IMR-90 (cell line): ENCODE data around the gene TAF1B. TPM values are rescaled to one million over a fixed set of nuclear protein-coding genes. Genes with fewer than 3 reads are reported as not detected.

Experiments
- ATAC-seq: fragments of 200-7000 bp; cut with Tn5 transposase; 2 replicates; pipeline ENCODE4 v1.9.1; 2020; ENCODE audit warnings: low read depth, mild to moderate bottlenecking, moderate library complexity
- Bru-seq: library from RNA; stranded (reverse); fragments of 400-500 nt; gene quantifications from one replicate; lab custom pipeline; 2021; lab: Mats Ljungman, UMichigan
- BruChase-seq, 2 experiments: library from RNA; stranded (reverse); fragments of 400-500 nt; gene quantifications; one replicate each; lab custom pipeline; 2021; lab: Mats Ljungman, UMichigan
- BruUV-seq: library from RNA; stranded (reverse); fragments of 400-500 nt; replicated peaks from 2 replicates; lab custom pipeline; 2021; lab: Mats Ljungman, UMichigan
- CTCF ChIA-PET: fragments of 300-600 bp; formaldehyde crosslinking; extraction: SDS; loops from one replicate; lab custom pipeline; 2021; ENCODE audit warnings: antibody characterized with exemption; lab: Yijun Ruan, JAX
- POLR2A ChIA-PET: fragments of 300-600 bp; sonication (Branson Sonifier 250); formaldehyde crosslinking; loops from one replicate; lab custom pipeline; 2022; ENCODE audit warnings: antibody characterized with exemption; ENCODE audit not compliant: unreplicated experiment; lab: Charles Lee
- DNase-seq: peaks from one replicate; pipeline ENCODE4 v3.0.0; 2013
- H2AFZ ChIP-seq: replicated peaks from 2 replicates; pipeline ENCODE3; 2013; ENCODE audit warnings: low read length, mild to moderate bottlenecking; ENCODE audit not compliant: poor library complexity
- H2AK5ac ChIP-seq: 2 replicates; pipeline ENCODE4 v1.6.1; 2013; ENCODE audit warnings: low read depth, low read length, inconsistent platforms
- H2AK9ac ChIP-seq: replicated peaks from 2 replicates; pipeline ENCODE3; 2013; ENCODE audit warnings: mild to moderate bottlenecking, low read depth, low read length, moderate library complexity; ENCODE audit not compliant: poor library complexity
- H2BK120ac ChIP-seq: 2 replicates; pipeline ENCODE4 v1.6.1; 2013; ENCODE audit warnings: low read depth, low read length, inconsistent platforms
- H2BK15ac ChIP-seq: 3 replicates; pipeline ENCODE4 v1.6.1; 2013; ENCODE audit warnings: low read depth, low read length, inconsistent platforms
- H2BK20ac ChIP-seq: 2 replicates; pipeline ENCODE4 v1.6.1; 2013; ENCODE audit warnings: low read depth, mild to moderate bottlenecking, inconsistent platforms, low read length, moderate library complexity
- H2BK5ac ChIP-seq: 2 replicates; pipeline ENCODE4 v1.6.1; 2013; ENCODE audit warnings: mild to moderate bottlenecking, low read depth, low read length, inconsistent platforms; ENCODE audit not compliant: poor library complexity, severe bottlenecking
- H3K14ac ChIP-seq: replicated peaks from 2 replicates; pipeline ENCODE4 v1.6.1; 2013; ENCODE audit warnings: low read depth, low read length, inconsistent platforms
- H3K18ac ChIP-seq: 2 replicates; pipeline ENCODE4 v1.6.1; 2013; ENCODE audit warnings: low read depth, low read length, control low read depth
- H3K23ac ChIP-seq: 2 replicates; pipeline ENCODE4 v1.6.1; 2013; ENCODE audit warnings: low read depth, low read length, inconsistent platforms
- H3K27ac ChIP-seq: 2 replicates; pipeline ENCODE4 v1.5.1; 2013; ENCODE audit warnings: mild to moderate bottlenecking, control low read depth, low read length; ENCODE audit not compliant: insufficient read depth
- H3K27me3 ChIP-seq: 2 replicates; pipeline ENCODE4 v1.6.1; 2013; ENCODE audit warnings: low read length; ENCODE audit not compliant: control insufficient read depth, insufficient read depth
- H3K36me3 ChIP-seq: 2 replicates; pipeline ENCODE4 v1.6.1; 2013; ENCODE audit warnings: low read length, mixed read lengths; ENCODE audit not compliant: control insufficient read depth, insufficient read depth
- H3K4ac ChIP-seq: 2 replicates; pipeline ENCODE4 v1.6.1; 2013; ENCODE audit warnings: low read depth, low read length, inconsistent platforms
- H3K4me1 ChIP-seq: 2 replicates; pipeline ENCODE4 v1.6.1; 2013; ENCODE audit warnings: low read length, mixed read lengths; ENCODE audit not compliant: control insufficient read depth, insufficient read depth
- H3K4me2 ChIP-seq: 2 replicates; pipeline ENCODE4 v1.6.1; 2013; ENCODE audit warnings: low read depth, mild to moderate bottlenecking, control low read depth, low read length, moderate library complexity
- H3K4me3 ChIP-seq: 2 replicates; pipeline ENCODE4 v1.5.1; 2013; ENCODE audit warnings: low read depth, mild to moderate bottlenecking, control low read depth, low read length, moderate library complexity; ENCODE audit not compliant: insufficient read depth
- H3K56ac ChIP-seq: 2 replicates; pipeline ENCODE4 v1.6.1; 2013; ENCODE audit warnings: low read length, inconsistent platforms; ENCODE audit not compliant: insufficient read depth; ENCODE audit errors: extremely low read depth
- H3K79me1 ChIP-seq, 2 experiments: 2 replicates each; pipeline ENCODE4 v1.6.1; 2013; ENCODE audit warnings: low read length in 2 of 2, inconsistent platforms in 1 of 2, low read depth in 1 of 2
- H3K9ac ChIP-seq: 2 replicates; pipeline ENCODE4 v1.6.1; 2013; ENCODE audit warnings: low read depth, low read length, control low read depth
- H3K9me1 ChIP-seq: 2 replicates; pipeline ENCODE4 v1.6.1; 2013; ENCODE audit warnings: low read length, inconsistent platforms; ENCODE audit not compliant: insufficient read depth
- H3K9me3 ChIP-seq: 2 replicates; pipeline ENCODE4 v1.6.1; 2013; ENCODE audit warnings: low read length; ENCODE audit not compliant: control insufficient read depth, insufficient read depth
- H4K20me1 ChIP-seq: 2 replicates; pipeline ENCODE4 v1.6.1; 2013; ENCODE audit warnings: low read length, inconsistent platforms; ENCODE audit not compliant: insufficient read depth
- H4K5ac ChIP-seq: 2 replicates; pipeline ENCODE4 v1.6.1; 2013; ENCODE audit warnings: mild to moderate bottlenecking, low read depth, low read length, control low read depth
- H4K8ac ChIP-seq, 2 experiments: 2 replicates each; pipeline ENCODE4 v1.6.1; 2013; ENCODE audit warnings: low read depth in 2 of 2, low read length in 2 of 2, control low read depth in 1 of 2, inconsistent platforms in 1 of 2
- H4K91ac ChIP-seq: 2 replicates; pipeline ENCODE4 v1.6.1; 2013; ENCODE audit warnings: low read depth, low read length, inconsistent platforms; ENCODE audit not compliant: insufficient read depth
- BHLHE40 ChIP-seq: fragments of 150-350 bp; IDR thresholded peaks from 2 replicates; pipeline ENCODE4 v1.6.1; 2016; ENCODE audit warnings: mild to moderate bottlenecking, low read depth, low read length
- CHD1 ChIP-seq: IDR thresholded peaks from 2 replicates; pipeline ENCODE4 v1.6.1; 2012; ENCODE audit warnings: low read depth, low read length, improper control_type of control experiment
- FOS ChIP-seq: fragments of 150-350 bp; IDR thresholded peaks from 2 replicates; pipeline ENCODE4 v1.6.1; 2016; ENCODE audit warnings: low read depth, low read length
- MAZ ChIP-seq: IDR thresholded peaks from 2 replicates; pipeline ENCODE4 v1.6.1; 2012; ENCODE audit warnings: low read depth, mild to moderate bottlenecking, low read length, improper control_type of control experiment, moderate library complexity, borderline replicate concordance
- MXI1 ChIP-seq: IDR thresholded peaks from 2 replicates; pipeline ENCODE4 v1.6.1; 2012; ENCODE audit warnings: low read depth, mild to moderate bottlenecking, low read length, moderate library complexity, borderline replicate concordance
- POLR2A ChIP-seq: IDR thresholded peaks from 2 replicates; pipeline ENCODE4 v1.6.1; 2012; ENCODE audit warnings: mild to moderate bottlenecking, low read depth, low read length
- RAD21 ChIP-seq: IDR thresholded peaks from 2 replicates; pipeline ENCODE4 v1.6.1; 2012; ENCODE audit warnings: low read length, improper control_type of control experiment
- RCOR1 ChIP-seq: IDR thresholded peaks from 2 replicates; pipeline ENCODE4 v1.6.1; 2012; ENCODE audit warnings: mild to moderate bottlenecking, low read length, improper control_type of control experiment; ENCODE audit not compliant: insufficient replicate concordance
- RFX5 ChIP-seq: IDR thresholded peaks from 2 replicates; pipeline ENCODE4 v1.8.0; 2012; ENCODE audit warnings: low read depth, mild to moderate bottlenecking, low read length, moderate library complexity
- WGBS, 2 experiments: methylation state at CpG; one replicate each; pipeline versions ENCODE4 v1.1.5 to v1.1.7; 2013; ENCODE audit warnings: missing lambda C conversion rate in 2 of 2; ENCODE audit not compliant: insufficient read length in 1 of 2; ENCODE audit errors: extremely low coverage in 2 of 2; 5-methylcytosine and 5-hydroxymethylcytosine counted together
- dilution Hi-C: fragments of 300-500 bp; cut with HindIII; formaldehyde crosslinking; loops from one replicate; pipeline ENCODE4 v1.14.3; 2018; ENCODE audit warnings: low sequenced_read_pairs; ENCODE audit not compliant: unreplicated experiment
- in situ Hi-C: fragments of 300-500 bp; cut with MboI; formaldehyde crosslinking; loops from 3 replicates; pipeline ENCODE4 v1.14.3; 2019; ENCODE audit warnings: low sequenced_read_pairs, inconsistent platforms, mixed read lengths
- intact Hi-C: fragments of 100-400 bp; cut with micrococcal nuclease; formaldehyde crosslinking; loops from 2 replicates; pipeline ENCODE4 v1.10.0; 2022
- long read RNA-seq: library from polyadenylated mRNA; unstranded; transcript quantifications from one replicate; pipeline ENCODE4 v2.0.0, GENCODE V29; 2021; ENCODE audit not compliant: unreplicated experiment
- polyA plus RNA-seq, 3 experiments: library from polyadenylated mRNA; depleted of rRNA; stranded (reverse); fragments of >200 nt; gene quantifications; 2 replicates each; pipeline ENCODE4 v1.2.3, GENCODE V29; 2012; ENCODE audit warnings: low replicate concordance in 1 of 3
- total RNA-seq: library from RNA; depleted of rRNA; stranded (reverse); fragments of >200 nt; gene quantifications from 2 replicates; pipeline ENCODE4 v1.2.3, GENCODE V29; 2012; rRNA removed
- TF ChIP-seq, protein P1 (sequence below): conservative IDR thresholded peaks from 2 replicates; pipeline ENCODE4 v1.5.1; 2012; ENCODE audit warnings: mild to moderate bottlenecking, low read depth, low read length, improper control_type of control experiment
- TF ChIP-seq, protein P2 (sequence below): fragments of 150-350 bp; IDR thresholded peaks from 2 replicates; pipeline ENCODE4 v1.6.1; 2016; ENCODE audit warnings: low read depth, mild to moderate bottlenecking, low read length, moderate library complexity, borderline replicate concordance

The TAF1B gene
- total RNA-seq (19.9 and 26.9 TPM in 2 replicates), polyA plus RNA-seq (2012; rRNA removed) (7.2 and 8.4 TPM in 2 replicates), Bru-seq, nascent RNA (percentile 80 among the genes with signal in this experiment), BruChase-seq, experiment 1, labeled RNA remaining after a 6-hour chase (percentile 64 among the genes with signal in this experiment), BruChase-seq, experiment 2, labeled RNA remaining after a 2-hour chase (percentile 63 among the genes with signal in this experiment)
- 1.4 and 2.6 TPM in 2 replicates for polyA plus RNA-seq (2012; cell fraction: cytosol; rRNA removed)
- 0.98 and 9.0 TPM in 2 replicates for polyA plus RNA-seq (2012; cell fraction: nucleus; rRNA removed; ENCODE audit: low replicate concordance)
- long read RNA-seq, transcript TAF1B-201 (15 exons, 2,387 nt) = major isoform, 11 of 21 reads
- long read RNA-seq, partial matches to known transcripts = 6 of 21 reads
- long read RNA-seq, other reads (novel, unspliced or antisense) = 2 of 21 reads

- BruUV-seq = no TSS peak
- Histone ChIP-seq H3K14ac (peak within 1 kb of the TSS; percentile 94), H3K4me3 (peak within 1 kb of the TSS; percentile 82), H4K20me1 (no peaks in the 10 kb centered on the region), H3K9me3 (no peaks in the 10 kb centered on the region), H3K4me2 (peak within 1 kb of the TSS; percentile 96), H4K5ac (peak within 1 kb of the TSS; percentile 75), H2BK5ac (peak within 1 kb of the TSS; percentile 94), H3K79me1 (peaks cover 25 to 43% of the 10 kb centered on the region in 2 experiments), H4K91ac (peak within 1 kb of the TSS; percentile 83), H3K9ac (peak within 1 kb of the TSS; percentile 77), H3K56ac (peak within 1 kb of the TSS; percentile 89), H3K4ac (peak within 1 kb of the TSS; percentile 88), H4K8ac (peak within 1 kb of the TSS; percentile 95 to 96), H2BK20ac (peak within 1 kb of the TSS; percentile 36; the same call in 1 of the 2 replicates), H2AK5ac (peak within 1 kb of the TSS; percentile 27), H2AFZ (peak within 1 kb of the TSS; percentile 96), H3K18ac (peak within 1 kb of the TSS; percentile 57), H2BK15ac (peak within 1 kb of the TSS; percentile 33; the same call in 1 of the 3 replicates), H2BK120ac (peak within 1 kb of the TSS; percentile 86), H2AK9ac (peak within 1 kb of the TSS; percentile 80), H3K4me1 (peaks cover 7% of the 10 kb centered on the region), H3K9me1 (peaks cover 6% of the 10 kb centered on the region), H3K27me3 (no peaks in the 10 kb centered on the region), H3K36me3 (peaks cover 7% of the 10 kb centered on the region), H3K23ac (peak within 1 kb of the TSS; percentile 93), H3K27ac (peak within 1 kb of the TSS; percentile 92)
- CTCF ChIA-PET = interaction anchor here (1.0 to 1.5 kb wide), 4 partner anchors 16 to 141 kb away, joined by 4 to 7 read pairs (median 5); no protein-coding TSS in a partner anchor
- ATAC-seq = peak; percentile 96
- peak; percentile 88 for DNase-seq
- in situ Hi-C loops = no loop called here
- dilution Hi-C loops = no loop called here
- TF ChIP-seq RFX5 = no peak
- TF ChIP-seq MXI1 = peak; percentile 55; the same call in 1 of the 2 replicates
- no peak for TF ChIP-seq RAD21
- no peak; the same call in 1 of the 2 replicates for TF ChIP-seq MAZ
- TF ChIP-seq CHD1 = no peak
- TF ChIP-seq RCOR1 = no peak
- TF ChIP-seq, protein P1, sequence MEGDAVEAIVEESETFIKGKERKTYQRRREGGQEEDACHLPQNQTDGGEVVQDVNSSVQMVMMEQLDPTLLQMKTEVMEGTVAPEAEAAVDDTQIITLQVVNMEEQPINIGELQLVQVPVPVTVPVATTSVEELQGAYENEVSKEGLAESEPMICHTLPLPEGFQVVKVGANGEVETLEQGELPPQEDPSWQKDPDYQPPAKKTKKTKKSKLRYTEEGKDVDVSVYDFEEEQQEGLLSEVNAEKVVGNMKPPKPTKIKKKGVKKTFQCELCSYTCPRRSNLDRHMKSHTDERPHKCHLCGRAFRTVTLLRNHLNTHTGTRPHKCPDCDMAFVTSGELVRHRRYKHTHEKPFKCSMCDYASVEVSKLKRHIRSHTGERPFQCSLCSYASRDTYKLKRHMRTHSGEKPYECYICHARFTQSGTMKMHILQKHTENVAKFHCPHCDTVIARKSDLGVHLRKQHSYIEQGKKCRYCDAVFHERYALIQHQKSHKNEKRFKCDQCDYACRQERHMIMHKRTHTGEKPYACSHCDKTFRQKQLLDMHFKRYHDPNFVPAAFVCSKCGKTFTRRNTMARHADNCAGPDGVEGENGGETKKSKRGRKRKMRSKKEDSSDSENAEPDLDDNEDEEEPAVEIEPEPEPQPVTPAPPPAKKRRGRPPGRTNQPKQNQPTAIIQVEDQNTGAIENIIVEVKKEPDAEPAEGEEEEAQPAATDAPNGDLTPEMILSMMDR = 0 out of 2 replicates have a peak, but pooled peaks have one; percentile 6
- no peak for TF ChIP-seq FOS
- TF ChIP-seq, protein P2, sequence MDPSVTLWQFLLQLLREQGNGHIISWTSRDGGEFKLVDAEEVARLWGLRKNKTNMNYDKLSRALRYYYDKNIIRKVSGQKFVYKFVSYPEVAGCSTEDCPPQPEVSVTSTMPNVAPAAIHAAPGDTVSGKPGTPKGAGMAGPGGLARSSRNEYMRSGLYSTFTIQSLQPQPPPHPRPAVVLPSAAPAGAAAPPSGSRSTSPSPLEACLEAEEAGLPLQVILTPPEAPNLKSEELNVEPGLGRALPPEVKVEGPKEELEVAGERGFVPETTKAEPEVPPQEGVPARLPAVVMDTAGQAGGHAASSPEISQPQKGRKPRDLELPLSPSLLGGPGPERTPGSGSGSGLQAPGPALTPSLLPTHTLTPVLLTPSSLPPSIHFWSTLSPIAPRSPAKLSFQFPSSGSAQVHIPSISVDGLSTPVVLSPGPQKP = no peak
- no peak for TF ChIP-seq BHLHE40
- peak; percentile 71 for TF ChIP-seq POLR2A
- intact Hi-C loops = no loop called here
- POLR2A ChIA-PET = interaction anchor here (0.6 kb wide), 1 partner anchor 307 kb away, joined by 3 read pairs; no protein-coding TSS in a partner anchor
- WGBS, 2 experiments = 0% methylated on average over 34 of the region's 70 CpGs; no CpG with 5 or more reads in 1 of the 2 experiments
Measured at GRCh38 chr2:9843229-9844035, at the start of gene TAF1B. Gene TAF1B (plus strand): TSS chr2:9843474. CDS start chr2:9843542, 68 bp downstream.
